BLaER1 treated with 17β-estradiol and CSF1 and Interleukin-3, amounts not matched to agents 10 nM and 100 nM (cell line): ENCODE measurements around the gene NDUFC2.
A peak's percentile ranks its signal among the peaks of the same experiment; 100 is the strongest.
"Not testable (repeated sequence)": the region's sequence is repeated elsewhere in the genome, so short reads cannot be mapped to it uniquely, and the experiment has no call there.

Source experiments
- H3K27ac ChIP-seq, 11 experiments: shearing (Covaris generic); formaldehyde crosslinking; 2 replicates each; pipeline ENCODE4 v1.8.1; 2022
- H3K27me3 ChIP-seq, 11 experiments: shearing (Covaris generic); formaldehyde crosslinking; 2 replicates each; pipeline ENCODE4 v1.8.1; 2022
- H3K36me3 ChIP-seq, 11 experiments: shearing (Covaris generic); formaldehyde crosslinking; 2 replicates each; pipeline ENCODE4 v1.8.1; 2022
- H3K4me1 ChIP-seq, 10 experiments: shearing (Covaris generic); formaldehyde crosslinking; 2 replicates each; pipeline ENCODE4 v1.8.1; 2022
- H3K4me2 ChIP-seq, 11 experiments: shearing (Covaris generic); formaldehyde crosslinking; 2 replicates each; pipeline ENCODE4 v1.8.1; 2022
- H3K4me3 ChIP-seq, 10 experiments: shearing (Covaris generic); formaldehyde crosslinking; 2 replicates each; pipeline ENCODE4 v1.8.1; 2022
- H3K9ac ChIP-seq, 11 experiments: shearing (Covaris generic); formaldehyde crosslinking; 2 replicates each; pipeline ENCODE4 v1.8.1; 2022
- H3K9me3 ChIP-seq, 11 experiments: shearing (Covaris generic); formaldehyde crosslinking; replicated peaks in 1 of 11; 2 replicates each; pipeline ENCODE4 v1.8.1; 2022
- H4K20me1 ChIP-seq, 11 experiments: shearing (Covaris generic); formaldehyde crosslinking; 2 replicates each; pipeline ENCODE4 v1.8.1; 2022
- Cebpa-rat ChIP-seq, 11 experiments: shearing (Covaris generic); IDR thresholded peaks; 2 replicates each; pipeline ENCODE4 v1.8.1; 2022

The NDUFC2 gene

GRCh38 chr11:78049348-78049747 is 30.3 kb downstream of the NDUFC2 start:
- Histone ChIP-seq H3K27me3 (no peaks in the 10 kb centered on the region), H3K9ac (no peak overlapping the region), H3K36me3 (no peaks in the 10 kb centered on the region), H3K27ac (no peak overlapping the region), H4K20me1 (no peaks in the 10 kb centered on the region), H3K9me3 (0 out of 22 replicates have a peak, but pooled peaks cover 0 to 5% (median 0%) of the 10 kb centered on the region in 11 experiments), H3K4me2 (no peak overlapping the region), H3K4me3 (no peak overlapping the region), H3K4me1 (peaks cover 0 to 20% (median 9%) of the 10 kb centered on the region in 10 experiments; a peak in 13 of 20 replicates)
- TF ChIP-seq Cebpa-rat (IDR thresholded peaks at IDR 0.05), result no peak

DNA sequence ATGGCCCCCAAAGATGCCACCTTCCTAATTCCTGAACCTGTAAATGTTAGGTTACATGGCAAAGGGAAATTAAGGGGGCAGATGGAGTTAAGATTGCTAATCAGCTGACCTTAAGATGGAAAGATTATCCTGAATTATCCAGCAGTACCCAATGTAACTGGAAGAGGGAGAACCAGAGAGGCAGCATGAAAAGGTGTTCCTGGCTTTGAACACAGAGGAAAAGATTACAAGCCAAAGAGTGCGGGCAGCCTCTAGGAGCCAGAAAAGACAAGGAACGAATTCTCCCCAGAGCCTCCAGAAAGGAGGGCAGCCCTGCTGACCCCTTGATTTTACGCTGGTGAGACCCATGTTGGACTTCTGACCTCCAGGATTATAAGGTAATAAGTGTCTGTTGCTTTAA is 31.1 kb downstream of the NDUFC2 start:
- no peak for TF ChIP-seq Cebpa-rat (IDR thresholded peaks at IDR 0.05)
- Histone ChIP-seq H3K36me3 (no peaks in the 10 kb centered on the region), H3K4me1 (peaks cover 0 to 20% (median 9%) of the 10 kb centered on the region in 10 experiments; a peak in 13 of 20 replicates), H3K27ac (no peak overlapping the region), H4K20me1 (no peaks in the 10 kb centered on the region), H3K4me3 (no peak overlapping the region), H3K4me2 (no peak overlapping the region), H3K9me3 (0 out of 22 replicates have a peak, but pooled peaks cover 0 to 5% (median 0%) of the 10 kb centered on the region in 11 experiments), H3K27me3 (no peaks in the 10 kb centered on the region), H3K9ac (no peak overlapping the region)

- Histone ChIP-seq H3K36me3 (no peaks in the 10 kb centered on the region), H3K4me3 (no peak overlapping the region), H3K27me3 (no peaks in the 10 kb centered on the region), H3K9me3 (peaks cover 0 to 5% (median 0%) of the 10 kb centered on the region in 11 experiments; a peak in 1 of 22 replicates), H3K4me1 (peaks cover 0 to 17% (median 8%) of the 10 kb centered on the region in 10 experiments; a peak in 13 of 20 replicates), H3K9ac (no peak overlapping the region; a peak in 1 of 22 replicates), H4K20me1 (no peaks in the 10 kb centered on the region), H3K27ac (no peak overlapping the region), H3K4me2 (peak overlapping the region in 8 of 11 experiments; percentile 61 to 82 (median 66); a peak in 10 of 22 replicates)
- no peak for TF ChIP-seq Cebpa-rat (IDR thresholded peaks at IDR 0.05)
Measured at GRCh38 chr11:78046486-78046854, 33.2 kb downstream of the NDUFC2 start.

GRCh38 chr11:78045851-78046485 is 33.7 kb downstream of the NDUFC2 start:
- H3K27ac ChIP-seq, result no peak overlapping the region
- TF ChIP-seq Cebpa-rat (IDR thresholded peaks at IDR 0.05), result no peak
- H3K4me3 ChIP-seq, result peak overlapping the region in 1 of 10 experiments; percentile 28; a peak in 2 of 20 replicates
- H4K20me1 ChIP-seq, result no peaks in the 10 kb centered on the region
- no peaks in the 10 kb centered on the region for H3K27me3 ChIP-seq
- H3K9ac ChIP-seq, result peak overlapping the region in 4 of 11 experiments; percentile 2 to 35 (median 20); a peak in 3 of 22 replicates
- H3K4me2 ChIP-seq, result peak overlapping the region; percentile 12 to 82 (median 64); a peak in 20 of 22 replicates
- peaks cover 0 to 5% (median 0%) of the 10 kb centered on the region in 11 experiments; a peak in 1 of 22 replicates for H3K9me3 ChIP-seq
- peaks cover 0 to 15% (median 7%) of the 10 kb centered on the region in 10 experiments; a peak in 16 of 20 replicates for H3K4me1 ChIP-seq
- H3K36me3 ChIP-seq, result no peaks in the 10 kb centered on the region

DNA sequence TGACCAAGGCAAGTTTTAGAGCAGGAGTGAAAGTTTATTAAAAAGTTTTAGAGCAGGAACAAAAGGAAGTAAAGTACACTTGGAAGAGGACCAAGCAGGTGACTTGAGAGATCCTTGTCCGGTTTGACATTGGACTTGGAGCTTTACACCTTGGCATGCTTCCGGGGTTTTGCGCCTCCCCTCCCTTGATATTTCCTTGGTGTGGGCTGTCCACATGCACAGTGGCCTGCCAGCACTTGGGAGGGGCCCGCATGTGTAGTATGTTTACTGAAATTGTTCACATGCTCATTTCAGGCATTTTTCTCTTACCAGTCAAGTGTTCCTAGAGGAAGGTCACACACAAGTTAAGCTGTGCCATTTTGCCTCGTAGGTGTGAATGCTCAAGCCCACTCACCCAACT is 35.0 kb downstream of the NDUFC2 start:
- Histone ChIP-seq H3K9me3 (peaks cover 0 to 5% (median 0%) of the 10 kb centered on the region in 11 experiments; a peak in 1 of 22 replicates), H3K27me3 (no peaks in the 10 kb centered on the region), H3K4me1 (peaks cover 9 to 24% (median 19%) of the 10 kb centered on the region in 10 experiments), H3K4me3 (no peak overlapping the region), H3K36me3 (no peaks in the 10 kb centered on the region), H4K20me1 (no peaks in the 10 kb centered on the region), H3K9ac (no peak overlapping the region), H3K27ac (no peak overlapping the region), H3K4me2 (no peak overlapping the region)
- no peak for TF ChIP-seq Cebpa-rat (IDR thresholded peaks at IDR 0.05)

DNA sequence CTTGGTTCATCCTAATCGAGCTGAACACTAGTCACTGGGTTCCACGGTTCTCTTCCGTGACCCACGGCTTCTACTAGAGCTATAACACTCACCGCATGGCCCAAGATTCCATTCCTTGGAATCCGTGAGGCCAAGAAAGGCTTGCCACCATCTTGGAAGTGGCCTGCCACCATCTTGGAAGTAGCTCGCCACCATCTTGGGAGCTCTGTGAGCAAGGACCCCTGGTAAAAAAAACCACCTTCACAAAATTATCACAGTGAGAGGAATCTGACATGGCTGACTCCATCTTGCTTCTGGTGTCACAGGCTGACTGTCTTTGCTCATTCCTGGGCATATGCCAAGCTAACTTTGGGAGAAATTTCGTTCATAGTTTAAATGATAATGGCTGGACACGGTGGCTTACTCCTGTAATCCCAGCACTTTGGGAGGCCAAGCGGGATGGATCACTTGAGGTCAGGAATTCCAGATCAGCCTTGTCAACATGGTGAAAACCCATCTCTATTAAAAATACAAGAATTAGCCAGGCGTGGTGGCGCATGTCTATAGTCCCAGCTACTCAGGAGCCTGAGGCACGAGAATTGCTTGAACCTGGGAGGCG is 37.7 kb downstream of the NDUFC2 start:
- Histone ChIP-seq H3K36me3 (no peaks in the 10 kb centered on the region), H3K27me3 (no peaks in the 10 kb centered on the region), H3K4me2 (no peak overlapping the region), H3K4me3 (no peak overlapping the region), H3K9ac (no peak overlapping the region), H3K27ac (no peak overlapping the region), H3K9me3 (peaks cover 0 to 5% (median 0%) of the 10 kb centered on the region in 11 experiments; a peak in 1 of 22 replicates), H3K4me1 (peaks cover 13 to 40% (median 29%) of the 10 kb centered on the region in 10 experiments), H4K20me1 (no peaks in the 10 kb centered on the region)
- TF ChIP-seq Cebpa-rat (IDR thresholded peaks at IDR 0.05), result no peak

- H4K20me1 ChIP-seq, H3K36me3 ChIP-seq, H3K27ac ChIP-seq, H3K27me3 ChIP-seq, H3K4me3 ChIP-seq, H3K4me2 ChIP-seq, H3K9me3 ChIP-seq, H3K9ac ChIP-seq: not testable (repeated sequence)
- H3K4me1 ChIP-seq, result peaks cover 13 to 41% (median 29%) of the 10 kb centered on the region in 10 experiments
Measured at GRCh38 chr11:78041380-78041719, 38.3 kb downstream of the NDUFC2 start.

DNA sequence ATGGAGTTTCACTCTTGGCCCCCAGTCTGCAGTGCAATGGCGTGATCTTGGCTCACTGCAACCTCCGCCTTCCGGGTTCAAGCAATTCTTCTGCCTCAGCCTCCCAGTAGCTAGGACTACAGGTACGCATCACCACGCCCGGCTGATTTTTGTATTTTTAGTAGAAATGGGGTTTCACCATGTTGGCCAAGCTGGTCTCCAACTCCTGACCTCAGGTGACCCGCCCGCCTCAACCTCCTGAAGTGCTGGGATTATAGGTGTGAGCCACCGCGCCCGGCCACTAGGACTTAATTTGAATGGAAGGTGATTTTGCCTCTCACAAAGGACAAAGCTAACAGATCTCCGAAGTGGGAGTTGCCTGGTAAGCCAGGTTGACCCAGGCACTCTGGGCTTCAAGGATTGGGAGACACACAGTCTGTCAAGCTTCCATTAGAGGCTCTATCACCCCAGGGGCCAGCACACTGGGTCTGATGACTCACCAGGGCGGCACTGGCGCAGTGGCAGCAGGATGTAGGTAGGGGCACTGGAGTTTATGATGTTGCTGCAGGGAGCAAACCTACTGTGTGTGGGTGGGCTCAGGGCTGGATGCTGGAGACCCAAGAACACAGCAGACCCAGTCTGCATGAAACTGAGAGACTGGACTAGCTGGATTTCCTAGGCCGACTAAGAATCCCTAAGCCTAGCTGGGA is 38.8 kb downstream of the NDUFC2 start:
- Histone ChIP-seq H3K27me3 (no peaks in the 10 kb centered on the region), H3K36me3 (no peaks in the 10 kb centered on the region), H3K9me3 (peaks cover 0 to 5% (median 0%) of the 10 kb centered on the region in 11 experiments; a peak in 1 of 22 replicates), H4K20me1 (no peaks in the 10 kb centered on the region), H3K4me3 (no peak overlapping the region; a peak in 1 of 20 replicates), H3K4me1 (peaks cover 13 to 36% (median 27%) of the 10 kb centered on the region in 10 experiments), H3K4me2 (peak overlapping the region; percentile 59 to 80 (median 73); a peak in 19 of 22 replicates), H3K27ac (peak overlapping the region in 8 of 11 experiments; percentile 63 to 89 (median 79); a peak in 14 of 22 replicates), H3K9ac (peak overlapping the region in 4 of 11 experiments; percentile 57 to 76 (median 64); a peak in 4 of 22 replicates)
- no peak for TF ChIP-seq Cebpa-rat (IDR thresholded peaks at IDR 0.05)
